ENCODE results near the gene PCSK6.

DNA sequence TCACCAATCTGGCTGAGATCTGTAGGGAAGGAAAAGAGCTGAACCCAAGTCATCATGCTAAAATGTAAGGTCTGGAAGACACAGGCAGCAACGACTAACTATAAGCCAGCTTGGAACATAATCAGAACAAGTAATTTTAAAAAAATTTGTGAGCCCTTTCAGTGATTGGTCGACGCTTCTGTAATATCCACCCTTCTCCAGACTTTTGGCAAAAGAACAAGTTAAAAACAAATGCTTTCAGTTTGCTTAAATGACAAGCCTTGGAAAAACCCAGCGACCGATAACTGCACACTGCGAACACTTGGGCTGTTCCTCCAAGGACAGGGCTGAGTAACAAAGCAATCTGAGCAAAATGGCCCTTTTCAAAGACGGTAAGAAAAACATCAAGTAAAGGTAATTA is 49.6 kb downstream of the PCSK6 start:
- TF ChIP-seq EZH2 (IDR thresholded peaks at IDR 0.05; ENCODE audit: low read depth, low read length, severe bottlenecking) (no peak), YY1 (IDR thresholded peaks at IDR 0.05; ENCODE audit: low read depth, low read length) (no peak), RNF2 (IDR thresholded peaks at IDR 0.05; ENCODE audit: borderline replicate concordance, low read depth, low read length, missing control alignments, poor library complexity, severe bottlenecking) (no peak), JUND (IDR thresholded peaks at IDR 0.05; ENCODE audit: low read length) (no peak), SP1 (IDR thresholded peaks at IDR 0.05; ENCODE audit: low read depth, low read length) (no peak), JUN (IDR thresholded peaks at IDR 0.05; ENCODE audit: low read depth, low read length) (no peak), POLR2A (IDR thresholded peaks at IDR 0.05; ENCODE audit: control extremely low read depth in 1 of 2, low read depth in 2 of 2, low read length in 2 of 2) (no peak), POLR2AphosphoS5 (IDR thresholded peaks at IDR 0.05; ENCODE audit: low read depth, low read length) (no peak)
- TF ChIP-seq, protein P1, sequence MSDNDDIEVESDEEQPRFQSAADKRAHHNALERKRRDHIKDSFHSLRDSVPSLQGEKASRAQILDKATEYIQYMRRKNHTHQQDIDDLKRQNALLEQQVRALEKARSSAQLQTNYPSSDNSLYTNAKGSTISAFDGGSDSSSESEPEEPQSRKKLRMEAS (IDR thresholded peaks at IDR 0.05), result no peak
- TF ChIP-seq, protein P2, sequence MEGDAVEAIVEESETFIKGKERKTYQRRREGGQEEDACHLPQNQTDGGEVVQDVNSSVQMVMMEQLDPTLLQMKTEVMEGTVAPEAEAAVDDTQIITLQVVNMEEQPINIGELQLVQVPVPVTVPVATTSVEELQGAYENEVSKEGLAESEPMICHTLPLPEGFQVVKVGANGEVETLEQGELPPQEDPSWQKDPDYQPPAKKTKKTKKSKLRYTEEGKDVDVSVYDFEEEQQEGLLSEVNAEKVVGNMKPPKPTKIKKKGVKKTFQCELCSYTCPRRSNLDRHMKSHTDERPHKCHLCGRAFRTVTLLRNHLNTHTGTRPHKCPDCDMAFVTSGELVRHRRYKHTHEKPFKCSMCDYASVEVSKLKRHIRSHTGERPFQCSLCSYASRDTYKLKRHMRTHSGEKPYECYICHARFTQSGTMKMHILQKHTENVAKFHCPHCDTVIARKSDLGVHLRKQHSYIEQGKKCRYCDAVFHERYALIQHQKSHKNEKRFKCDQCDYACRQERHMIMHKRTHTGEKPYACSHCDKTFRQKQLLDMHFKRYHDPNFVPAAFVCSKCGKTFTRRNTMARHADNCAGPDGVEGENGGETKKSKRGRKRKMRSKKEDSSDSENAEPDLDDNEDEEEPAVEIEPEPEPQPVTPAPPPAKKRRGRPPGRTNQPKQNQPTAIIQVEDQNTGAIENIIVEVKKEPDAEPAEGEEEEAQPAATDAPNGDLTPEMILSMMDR (IDR thresholded peaks at IDR 0.05; ENCODE audit: control extremely low read depth in 1 of 3, insufficient read depth in 1 of 3, low read depth in 1 of 3, low read length in 3 of 3), result no peak

Data from H1 (cell line).